GM18909 (cell line): ENCODE results near the gene PDZD4.

ENCODE experiments used
- ATAC-seq: cut with Tn5 transposase; IDR thresholded peaks from one replicate; pipeline ENCODE4 v1.9.1; 2021; ENCODE audit warnings: mild to moderate bottlenecking; ENCODE audit not compliant: unreplicated experiment, poor library complexity

The PDZD4 gene

GRCh38 chrX:153816831-153817690, 13.3 kb downstream of the PDZD4 start:
- ATAC-seq, result no peak

- no peak for ATAC-seq
These were observed 15.6 kb downstream of the PDZD4 start for GRCh38 chrX:153814591-153815315.

GRCh38 chrX:153813161-153813560, 17.2 kb downstream of the PDZD4 start:
- ATAC-seq, result no peak

GRCh38 chrX:153812220-153812619, 18.1 kb downstream of the PDZD4 start:
- no peak for ATAC-seq

- no peak for ATAC-seq
These were observed 22.4 kb downstream of the PDZD4 start for GRCh38 chrX:153807976-153808375.

- no peak for ATAC-seq
These were observed 23.3 kb downstream of the PDZD4 start for GRCh38 chrX:153806999-153807575.

GRCh38 chrX:153805436-153805835, 24.9 kb downstream of the PDZD4 start:
- no peak for ATAC-seq

GRCh38 chrX:153804621-153805020, 25.7 kb downstream of the PDZD4 start:
- no peak for ATAC-seq

- ATAC-seq, result no peak
These were observed 26.2 kb downstream of the PDZD4 start for GRCh38 chrX:153804100-153804595.

- ATAC-seq, result no peak
These were observed 26.9 kb downstream of the PDZD4 start for GRCh38 chrX:153803211-153804099.

GRCh38 chrX:153802513-153803045, 27.8 kb downstream of the PDZD4 start:
- ATAC-seq, result no peak

GRCh38 chrX:153801669-153802068, 28.7 kb downstream of the PDZD4 start:
- no peak for ATAC-seq

- no peak for ATAC-seq
These were observed 29.6 kb downstream of the PDZD4 start for GRCh38 chrX:153800746-153801145.

GRCh38 chrX:153800177-153800722, 30.1 kb downstream of the PDZD4 start:
- no peak for ATAC-seq

GRCh38 chrX:153799326-153799725, 31.0 kb downstream of the PDZD4 start:
- no peak for ATAC-seq

GRCh38 chrX:153797415-153798015, 32.8 kb downstream of the PDZD4 start:
- no peak for ATAC-seq

GRCh38 chrX:153794897-153795816, 35.2 kb downstream of the PDZD4 start:
- no peak for ATAC-seq
